HG02798 (cell line): ENCODE data around the gene CASP8AP2.
"Not testable (repeated sequence)": the region's sequence is repeated elsewhere in the genome, so short reads cannot be mapped to it uniquely, and the experiment has no call there.

Experiments used
- ATAC-seq: cut with Tn5 transposase; IDR thresholded peaks from one replicate; pipeline ENCODE4 v1.9.1; 2021; ENCODE audit warnings: mild to moderate bottlenecking; ENCODE audit not compliant: unreplicated experiment, poor library complexity

CASP8AP2 gene

GRCh38 chr6:89886378-89887120 lies 56.9 kb downstream of the CASP8AP2 start:
- no peak for ATAC-seq

GRCh38 chr6:89887452-89888137 lies 57.9 kb downstream of the CASP8AP2 start:
- no peak for ATAC-seq

- ATAC-seq = no peak
Observed at GRCh38 chr6:89888138-89888514, 58.4 kb downstream of the CASP8AP2 start.

DNA sequence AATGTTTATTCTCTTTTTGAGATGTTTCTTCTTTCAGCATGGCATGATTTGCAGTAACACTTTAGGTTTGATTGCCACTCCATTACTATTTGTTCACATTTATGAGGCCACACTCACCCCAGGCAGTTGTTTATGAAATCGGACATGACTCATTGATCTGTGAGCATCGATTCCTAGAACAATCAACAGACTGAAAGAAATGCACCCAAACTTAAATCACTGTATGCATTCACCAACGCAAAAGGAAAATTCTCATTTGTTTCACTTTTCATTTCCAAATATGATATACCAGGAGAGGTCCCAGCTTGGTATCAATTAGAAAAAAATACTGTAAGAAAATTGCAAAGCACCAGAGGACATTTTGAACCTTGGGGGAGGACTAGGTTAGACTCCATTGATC lies 59.2 kb downstream of the CASP8AP2 start:
- ATAC-seq = no peak

DNA sequence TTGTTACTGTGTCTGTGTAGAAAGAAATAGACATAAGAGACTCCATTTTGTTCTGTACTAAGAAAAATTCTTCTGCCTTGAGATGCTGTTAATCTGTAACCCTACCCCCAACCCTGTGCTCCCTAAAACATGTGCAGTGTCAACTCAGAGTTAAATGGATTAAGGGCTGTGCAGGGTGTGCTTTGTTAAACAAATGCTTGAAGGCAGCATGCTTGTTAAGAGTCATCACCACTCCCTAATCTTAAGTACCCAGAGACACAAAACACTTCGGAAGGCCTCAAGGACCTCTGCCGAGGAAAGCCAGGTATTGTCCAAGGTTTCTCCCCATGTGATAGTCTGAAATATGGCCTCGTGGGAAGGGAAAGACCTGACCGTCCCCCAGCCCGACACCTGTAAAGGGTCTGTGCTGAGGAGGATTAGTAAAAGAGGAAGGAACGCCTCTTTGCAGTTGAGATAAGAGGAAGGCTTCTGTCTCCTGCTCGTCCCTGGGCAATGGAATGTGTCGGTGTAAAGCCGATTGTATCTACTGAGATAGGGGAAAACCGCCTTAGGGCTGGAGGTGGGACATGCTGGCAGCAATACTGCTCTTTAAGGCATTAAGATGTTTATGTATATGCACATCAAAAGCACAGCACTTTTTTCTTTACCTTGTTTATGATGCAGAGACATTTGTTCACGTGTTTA lies 61.3 kb downstream of the CASP8AP2 start:
- ATAC-seq = not testable (repeated sequence)

- ATAC-seq = not testable (repeated sequence)
Observed at GRCh38 chr6:89892577-89892976, 62.9 kb downstream of the CASP8AP2 start.

DNA sequence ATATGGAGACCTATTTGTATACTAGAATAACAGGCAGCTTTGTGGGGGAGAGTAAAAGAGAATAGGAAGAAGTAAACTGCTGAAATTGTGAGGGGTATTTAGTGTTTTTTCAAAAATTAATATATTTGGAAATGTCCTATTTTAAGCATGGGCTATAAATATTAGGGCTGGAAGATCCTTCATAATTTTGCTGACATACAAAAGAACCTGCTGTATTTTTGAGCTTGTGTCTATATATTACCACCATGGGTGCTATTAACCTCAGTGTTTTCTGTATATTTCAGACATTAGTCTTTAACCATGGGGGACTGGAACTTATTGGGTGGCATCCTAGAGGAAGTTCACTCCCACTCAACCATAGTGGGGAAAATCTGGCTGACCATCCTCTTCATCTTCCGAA lies 64.5 kb downstream of the CASP8AP2 start, which contains the start of gene GJA10:
Gene GJA10 (plus strand): TSS at position 301 of the 400 bp plus-strand sequence. CDS start 0 bp downstream, at position 301.
- ATAC-seq = no peak

DNA sequence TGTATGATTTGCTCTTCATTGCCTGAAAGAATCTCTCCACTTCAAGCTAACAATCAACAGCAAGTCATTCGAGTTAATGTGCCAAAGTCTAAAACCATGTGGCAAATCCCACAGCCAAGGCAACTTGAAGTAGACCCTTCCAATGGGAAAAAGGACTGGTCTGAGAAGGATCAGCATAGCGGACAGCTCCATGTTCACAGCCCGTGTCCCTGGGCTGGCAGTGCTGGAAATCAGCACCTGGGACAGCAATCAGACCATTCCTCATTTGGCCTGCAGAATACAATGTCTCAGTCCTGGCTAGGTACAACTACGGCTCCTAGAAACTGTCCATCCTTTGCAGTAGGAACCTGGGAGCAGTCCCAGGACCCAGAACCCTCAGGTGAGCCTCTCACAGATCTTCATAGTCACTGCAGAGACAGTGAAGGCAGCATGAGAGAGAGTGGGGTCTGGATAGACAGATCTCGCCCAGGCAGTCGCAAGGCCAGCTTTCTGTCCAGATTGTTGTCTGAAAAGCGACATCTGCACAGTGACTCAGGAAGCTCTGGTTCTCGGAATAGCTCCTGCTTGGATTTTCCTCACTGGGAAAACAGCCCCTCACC lies 65.7 kb downstream of the CASP8AP2 start:
- ATAC-seq = no peak

DNA sequence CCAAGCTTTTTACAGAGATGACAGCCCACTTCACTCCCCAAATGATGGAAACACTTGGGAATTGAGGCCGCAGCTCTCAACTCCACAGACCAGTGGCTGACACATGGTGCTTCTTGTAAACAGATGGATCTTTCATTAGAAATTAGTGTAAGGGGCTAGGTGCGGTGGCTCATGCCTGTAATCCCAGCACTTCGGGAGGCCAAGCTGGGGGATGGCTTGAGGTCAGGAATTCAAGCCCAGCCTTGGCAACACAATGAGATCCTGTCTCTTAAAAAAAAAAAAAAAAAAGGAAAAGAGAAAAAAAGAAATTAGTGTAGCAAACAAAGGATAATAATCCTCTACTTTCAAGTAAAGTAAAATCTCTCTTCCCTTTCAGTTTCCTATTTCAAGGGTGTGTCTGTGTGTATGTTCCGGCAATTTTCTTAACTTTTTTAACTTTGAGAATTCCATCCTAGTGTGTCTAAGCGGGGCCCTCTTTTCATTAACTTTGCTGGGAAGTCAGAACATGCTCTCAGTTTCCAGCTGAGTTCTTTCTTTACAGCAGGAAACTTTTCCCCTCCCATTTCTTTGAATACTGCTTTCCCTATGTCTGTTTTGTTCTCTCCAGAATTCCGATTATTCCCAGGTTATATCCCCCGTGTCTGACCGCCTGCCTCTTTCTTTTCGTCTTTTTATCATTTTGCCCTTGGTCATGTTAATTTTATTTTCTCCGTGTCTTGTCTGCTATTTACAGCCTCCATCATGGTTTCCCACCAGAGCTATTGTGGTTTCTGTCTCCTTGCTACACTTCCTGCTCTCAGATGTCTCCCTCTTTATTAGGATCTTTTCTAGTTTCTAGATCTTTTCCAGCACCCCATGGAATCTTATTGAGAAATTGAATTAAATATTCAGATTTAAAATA lies 80.6 kb downstream of the CASP8AP2 start:
- not testable (repeated sequence) for ATAC-seq

DNA sequence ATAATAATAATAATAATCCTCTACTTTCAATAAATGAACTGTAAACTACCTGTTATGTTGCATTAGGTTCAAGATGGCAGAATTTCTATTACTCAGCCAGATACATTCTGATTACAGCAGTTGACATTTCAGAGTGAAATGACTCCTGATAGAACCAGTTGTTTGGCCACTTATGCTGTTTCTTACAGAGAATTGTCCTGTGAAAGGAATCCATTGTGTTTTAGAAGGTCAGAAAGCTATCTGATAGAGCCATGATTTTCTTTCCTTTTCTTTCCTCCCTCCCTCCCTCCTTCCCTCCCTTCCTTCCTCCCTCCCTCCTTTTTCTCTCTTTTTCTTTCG lies 81.2 kb downstream of the CASP8AP2 start:
- no peak for ATAC-seq

DNA sequence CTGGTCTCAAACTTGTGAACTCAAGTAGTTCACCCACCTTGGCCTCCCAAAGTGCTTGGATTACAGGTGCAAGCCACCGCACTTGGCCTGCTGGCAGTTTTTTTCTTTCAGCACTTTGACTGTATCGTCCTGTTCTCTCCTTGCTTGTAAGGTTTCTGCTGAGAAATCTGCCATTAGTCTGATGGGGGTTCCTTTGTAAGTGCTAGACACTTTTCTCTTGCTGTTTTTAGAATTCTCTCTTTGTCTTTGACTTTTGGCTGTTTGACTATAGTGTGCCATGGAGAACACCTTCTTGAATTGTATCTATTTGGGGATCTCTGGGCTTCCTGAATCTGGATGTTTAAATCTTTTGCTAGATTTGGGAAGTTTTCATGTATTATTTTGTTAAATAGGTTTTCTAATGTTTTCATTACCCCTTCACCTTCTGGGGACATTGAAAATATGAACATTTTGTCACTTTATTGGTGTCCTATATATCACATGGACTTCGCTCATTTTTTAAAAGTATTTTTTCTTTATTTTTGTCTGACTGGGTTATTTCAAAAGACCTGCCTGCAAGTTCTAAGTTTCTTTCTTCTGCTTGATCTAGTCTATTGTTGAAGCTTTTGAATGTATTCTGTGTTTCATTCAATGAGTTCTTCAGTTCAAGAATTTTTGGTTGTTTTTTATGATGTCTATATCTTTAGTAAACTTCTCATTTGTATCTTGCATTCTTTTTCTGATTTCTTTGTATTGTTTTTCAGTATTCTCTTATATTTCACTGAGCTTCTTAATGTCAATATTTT lies 86.6 kb downstream of the CASP8AP2 start:
- no peak for ATAC-seq

DNA sequence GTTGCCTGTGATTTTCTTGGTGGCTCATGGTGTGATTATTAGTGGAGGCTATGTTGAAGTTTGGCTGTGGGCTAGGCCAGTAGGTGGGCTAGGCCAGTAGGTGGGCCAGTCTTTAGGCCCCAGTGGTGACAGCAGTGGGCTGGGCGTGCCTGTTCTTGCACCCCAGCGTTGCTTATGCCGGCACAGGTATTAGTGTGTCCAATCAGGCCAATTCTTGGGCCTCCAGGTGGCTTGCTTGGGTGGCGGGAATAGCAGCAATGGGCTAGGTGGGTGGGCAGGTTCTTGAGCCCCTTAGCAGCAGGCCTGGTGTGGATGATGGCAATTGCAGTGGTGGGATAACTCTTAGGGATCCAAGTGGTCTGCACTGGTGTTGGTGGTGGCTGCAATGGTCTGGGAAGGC lies 87.5 kb downstream of the CASP8AP2 start:
- no peak for ATAC-seq

GRCh38 chr6:89917801-89918366 lies 88.2 kb downstream of the CASP8AP2 start:
- ATAC-seq = no peak
